Stimulated activated CD4-positive, alpha-beta T cell treated with anti-CD3 and anti-CD28 coated beads, TNF-alpha, amount 100 ng/mL, for 4 hours (primary cell): ENCODE measurements around the gene AMBRA1.
A peak's percentile ranks its signal among the peaks of the same experiment; 100 is the strongest.

ENCODE experiments used
- DNase-seq, 3 experiments: peaks; one replicate each; pipeline ENCODE4 v3.0.0-alpha.2; 2020; ENCODE audit warnings: low read depth in 3 of 3

The AMBRA1 gene

DNA sequence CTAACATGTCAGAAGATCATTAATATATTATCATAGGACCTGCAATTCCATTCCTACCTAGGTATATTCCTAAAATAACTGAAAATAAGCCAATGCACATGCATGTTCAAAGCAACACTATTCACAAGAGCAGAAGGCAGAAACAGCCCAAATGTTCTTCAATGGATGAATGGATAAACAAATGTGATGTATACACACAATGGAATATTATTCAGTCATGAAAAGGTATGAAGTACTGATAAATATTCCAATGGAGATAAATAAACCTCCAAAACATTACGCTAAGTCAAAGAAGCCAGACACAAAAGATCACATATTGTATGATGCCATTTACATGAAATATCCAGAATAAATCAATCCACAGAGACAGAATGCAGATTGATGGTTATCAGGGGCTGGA is 16.8 kb downstream of the AMBRA1 start:
- no peak for DNase-seq

DNA sequence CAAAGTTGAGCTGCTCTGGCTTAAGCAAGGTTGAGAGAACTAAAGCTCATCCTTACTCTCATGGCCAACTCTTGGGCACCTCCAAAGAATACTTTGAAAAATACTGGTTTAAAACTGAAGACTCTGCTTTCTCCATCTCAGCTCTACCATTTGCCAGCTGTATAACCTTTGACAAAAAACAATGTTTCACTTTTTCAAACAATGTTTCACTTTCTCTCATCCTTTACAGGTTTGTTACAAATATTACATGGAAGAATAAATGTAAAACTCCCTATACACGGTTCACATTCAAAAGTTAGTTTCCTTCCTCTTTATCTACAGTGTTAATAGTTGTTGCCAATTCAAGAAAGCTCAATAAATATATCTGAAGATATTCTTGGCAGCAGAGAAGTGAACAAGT is 19.2 kb downstream of the AMBRA1 start:
- DNase-seq, result no peak

DNA sequence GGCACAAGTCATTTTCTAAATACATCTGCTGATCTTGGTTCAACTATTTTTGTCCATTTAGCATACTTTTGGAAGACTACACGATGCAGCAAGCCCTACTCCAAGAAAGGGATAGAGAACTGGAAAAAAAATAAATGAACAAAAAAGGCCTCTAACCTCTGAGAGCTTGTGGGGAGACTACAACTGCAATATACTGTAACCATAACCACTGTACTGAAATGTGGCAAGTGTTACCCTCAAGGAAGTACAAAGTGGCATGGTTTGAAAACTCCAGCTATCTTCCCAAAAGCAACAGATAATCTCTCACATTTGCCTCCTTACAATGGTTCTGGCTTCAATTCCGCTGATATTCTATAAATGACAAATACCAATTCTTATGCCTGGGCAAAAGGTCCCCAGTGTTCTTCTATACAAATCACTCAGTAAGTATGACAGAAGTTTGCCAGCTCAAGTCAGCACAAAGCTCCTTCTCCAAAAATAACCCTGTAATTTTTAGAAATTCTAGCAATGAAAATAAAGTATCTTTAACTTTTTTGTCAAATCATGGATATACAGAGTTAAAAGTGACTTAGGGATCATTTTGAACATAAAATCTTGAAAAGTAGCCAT is 22.9 kb downstream of the AMBRA1 start:
- no peak for DNase-seq

DNA sequence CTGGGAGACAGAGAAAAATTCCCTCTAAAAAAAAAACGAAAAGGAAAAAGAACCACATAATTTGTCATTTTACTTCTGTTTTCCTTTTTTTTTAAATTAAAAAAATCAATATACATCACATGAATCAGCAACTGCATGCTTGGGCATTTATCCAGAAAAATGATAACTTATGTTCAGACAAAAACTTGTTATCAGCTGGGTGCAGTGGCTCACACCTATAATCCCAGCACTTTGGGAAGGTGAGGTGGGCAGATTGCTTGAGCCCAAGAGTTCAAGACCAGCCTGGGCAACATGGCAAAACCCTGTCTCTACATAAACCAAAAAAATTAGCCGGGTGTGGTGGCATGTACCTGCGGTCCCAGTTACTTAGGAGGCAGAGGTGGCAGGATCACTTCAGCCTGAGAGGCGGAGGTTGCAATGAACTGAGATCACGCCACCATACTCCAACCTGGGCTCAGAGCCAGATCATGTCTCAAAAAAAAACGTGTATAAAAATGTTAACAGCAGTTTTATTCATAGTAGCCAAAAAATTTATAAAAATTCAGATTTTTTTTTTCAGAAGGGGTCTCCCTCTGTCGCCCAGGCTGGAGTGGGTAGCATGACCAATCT is 28.5 kb downstream of the AMBRA1 start:
- no peak for DNase-seq

DNA sequence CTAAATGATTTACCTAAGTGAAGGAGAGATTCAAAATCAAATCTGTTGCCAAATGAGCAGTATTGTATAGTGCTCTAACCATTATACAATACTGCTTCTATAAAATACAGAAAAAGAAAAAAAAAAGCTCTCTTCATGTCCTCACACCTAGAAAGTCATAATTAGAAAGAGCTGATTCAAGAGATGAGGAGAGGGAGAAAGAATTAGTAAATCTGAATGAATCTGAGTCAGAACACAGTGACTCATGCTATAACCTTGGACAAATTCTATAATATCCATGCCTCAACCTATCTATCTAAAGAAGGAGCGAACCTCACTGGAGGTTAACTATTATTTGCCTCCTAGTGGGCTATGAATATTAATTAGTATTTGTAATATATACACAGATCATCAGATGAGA is 29.4 kb downstream of the AMBRA1 start:
- DNase-seq, result no peak

DNA sequence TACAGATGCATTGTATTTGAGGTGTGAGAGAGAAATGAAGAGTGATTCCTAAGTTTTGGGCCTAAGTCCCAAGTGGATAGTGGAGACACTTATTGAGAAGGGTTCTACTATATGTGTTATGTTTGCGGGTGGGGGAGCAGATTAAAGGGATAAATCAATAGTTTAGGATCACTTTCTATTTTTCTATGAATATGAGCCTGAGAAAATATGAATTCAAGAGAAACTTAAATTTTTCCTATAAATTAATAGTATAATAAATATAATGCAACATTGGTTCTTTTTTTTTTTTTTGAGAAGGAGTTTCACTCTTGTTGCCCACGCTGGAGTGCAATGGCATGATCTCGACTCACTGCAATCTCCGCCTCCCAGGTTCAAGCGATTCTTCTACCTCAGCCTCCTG is 31.3 kb downstream of the AMBRA1 start:
- no peak for DNase-seq

DNA sequence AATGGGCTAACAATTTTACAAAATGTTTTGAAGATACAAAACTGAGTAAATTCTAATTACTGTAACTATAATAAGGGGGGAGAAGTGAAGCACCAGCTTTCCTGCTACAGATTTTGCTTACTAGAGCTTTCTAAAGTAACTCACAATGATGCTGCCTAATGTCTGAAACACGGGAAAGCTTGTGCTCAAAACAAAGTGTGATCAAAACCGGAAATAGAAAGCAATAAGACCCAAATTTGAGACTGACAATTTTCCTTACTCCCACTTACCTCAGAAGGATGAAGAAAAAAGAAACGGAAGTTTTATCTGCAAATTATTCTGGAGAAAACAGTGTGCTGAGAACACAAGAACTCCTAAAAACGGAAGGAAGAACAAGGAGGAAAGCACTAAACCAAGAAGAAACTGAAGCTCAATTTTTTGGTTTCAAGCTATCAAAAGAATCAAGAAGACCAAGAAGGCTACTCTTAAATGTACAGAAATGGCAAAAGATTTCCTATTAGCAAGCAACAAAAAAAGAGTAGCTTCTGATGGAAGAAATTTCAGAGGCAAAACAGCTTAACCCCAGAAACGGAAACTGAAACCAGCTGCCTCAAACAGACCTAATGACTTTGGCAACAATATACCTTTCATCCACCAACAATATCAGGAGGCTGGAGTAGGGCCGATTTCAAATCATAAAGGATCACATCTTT is 33.4 kb downstream of the AMBRA1 start:
- no peak for DNase-seq

DNA sequence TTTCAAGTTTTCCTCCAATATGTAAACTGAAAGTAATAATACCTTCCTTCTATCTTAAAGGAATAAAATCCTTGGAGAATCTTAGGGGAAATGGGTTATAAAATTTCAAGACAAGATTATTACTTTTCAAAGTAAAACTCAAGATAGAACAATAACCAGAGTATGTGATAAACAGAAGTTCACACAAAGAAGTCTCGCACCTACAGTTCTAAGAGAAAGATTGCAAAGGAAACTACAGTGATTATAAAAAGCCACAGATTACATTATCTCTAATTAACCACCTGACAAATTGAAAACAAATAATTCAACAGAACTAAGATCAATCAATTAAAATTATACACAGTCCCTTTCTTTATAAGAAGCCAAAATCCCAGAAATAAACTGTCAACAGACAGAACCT is 34.0 kb downstream of the AMBRA1 start:
- DNase-seq, result no peak

DNA sequence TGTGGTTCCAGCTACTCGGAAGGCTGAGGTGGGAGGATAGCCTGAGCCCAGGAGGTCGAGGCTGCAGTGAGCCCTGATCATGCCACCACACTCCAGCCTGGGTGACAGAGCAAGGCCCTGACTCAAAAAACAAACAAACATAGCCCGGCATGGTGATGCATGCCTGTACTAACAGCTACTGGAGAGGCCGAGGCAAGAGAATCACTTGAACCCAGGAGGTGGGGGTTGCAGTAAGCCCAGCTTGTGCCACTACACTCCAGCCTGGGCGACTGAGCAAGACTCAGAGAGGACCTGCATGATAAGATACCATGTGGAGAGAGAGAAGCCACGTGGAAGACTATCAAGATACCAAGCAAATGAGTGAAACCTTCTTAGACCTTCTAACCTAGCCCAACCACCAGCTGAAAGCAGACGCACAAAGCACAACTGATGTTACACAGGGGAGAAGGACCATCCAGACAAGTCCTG is 36.1 kb downstream of the AMBRA1 start:
- no peak for DNase-seq

DNA sequence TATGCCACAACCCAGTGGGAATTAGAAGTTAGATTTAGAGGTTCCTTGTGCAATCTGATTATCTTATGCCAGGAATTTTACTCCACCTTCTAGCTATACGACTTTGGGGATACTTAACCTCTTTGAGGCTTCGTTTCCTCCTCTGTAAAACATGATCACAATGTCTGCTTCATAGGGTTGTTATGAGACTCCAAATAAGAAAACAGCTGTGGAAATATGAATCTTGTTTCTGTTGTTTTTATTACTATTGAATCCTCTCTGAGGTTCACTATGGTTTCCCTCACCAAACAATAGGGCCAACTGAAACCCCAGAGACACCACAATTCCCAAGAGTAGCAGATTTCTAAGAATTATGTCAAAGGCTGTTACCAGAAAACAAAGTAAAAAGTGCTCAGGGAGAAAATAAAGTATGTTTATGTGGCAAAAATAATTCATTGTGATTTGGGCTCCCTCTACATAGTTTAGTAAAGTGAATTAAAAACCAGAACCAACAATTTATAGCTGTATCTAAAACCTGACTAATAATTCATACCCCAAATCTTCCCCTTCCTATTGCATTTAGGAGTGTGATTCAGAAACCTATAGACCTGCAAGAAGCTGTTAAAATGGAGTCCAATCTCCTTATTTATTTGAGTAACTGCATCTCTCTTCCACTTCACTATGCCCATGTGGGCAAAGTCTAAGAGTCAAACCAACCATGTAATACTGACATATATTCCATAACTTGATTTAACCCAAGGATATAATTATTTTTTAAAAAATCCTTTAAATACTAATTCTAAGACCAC is 38.4 kb downstream of the AMBRA1 start:
- no peak for DNase-seq

DNA sequence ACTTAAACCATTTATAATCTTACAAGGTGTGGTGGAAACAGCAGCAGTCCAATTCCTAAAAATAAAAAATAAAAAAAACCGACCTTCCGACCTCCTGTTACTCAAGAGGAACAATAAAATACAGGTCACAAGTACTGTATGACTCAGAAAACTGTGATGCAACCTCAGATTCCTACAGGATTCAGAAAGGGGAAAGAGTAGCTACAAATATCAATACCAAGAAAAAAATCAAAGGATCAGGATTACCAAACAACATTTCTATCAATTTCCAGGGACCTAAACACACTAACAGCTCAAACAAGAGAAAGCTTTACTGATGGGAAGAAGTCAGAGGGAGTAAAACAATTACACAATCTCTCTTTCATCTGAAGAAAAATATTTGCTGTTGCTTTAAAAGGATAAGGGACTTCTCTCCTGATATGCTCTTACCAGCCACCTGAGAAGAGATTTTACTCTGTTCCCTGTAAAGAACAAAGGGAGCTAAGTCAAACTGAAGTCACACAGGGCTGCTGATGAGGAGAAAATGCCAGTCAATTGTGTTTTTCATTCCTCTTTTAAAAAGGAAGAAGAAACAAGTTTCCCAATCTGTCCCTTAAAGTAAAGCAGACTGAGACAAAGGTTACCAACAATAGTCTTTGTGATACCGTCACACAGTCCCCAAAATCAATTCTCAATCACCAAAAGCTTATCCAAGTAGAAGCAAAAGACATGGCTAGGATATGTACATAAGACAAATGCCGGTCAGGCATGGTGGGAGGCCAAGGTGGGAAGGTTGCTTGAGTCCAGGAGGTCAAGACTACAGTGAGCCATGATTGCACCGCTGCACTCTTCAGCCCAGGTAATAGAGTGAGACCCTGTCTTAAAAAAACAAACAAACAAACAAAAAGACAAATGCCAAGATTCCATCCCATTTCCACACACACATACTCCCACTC is 39.3 kb downstream of the AMBRA1 start:
- no peak for DNase-seq

DNA sequence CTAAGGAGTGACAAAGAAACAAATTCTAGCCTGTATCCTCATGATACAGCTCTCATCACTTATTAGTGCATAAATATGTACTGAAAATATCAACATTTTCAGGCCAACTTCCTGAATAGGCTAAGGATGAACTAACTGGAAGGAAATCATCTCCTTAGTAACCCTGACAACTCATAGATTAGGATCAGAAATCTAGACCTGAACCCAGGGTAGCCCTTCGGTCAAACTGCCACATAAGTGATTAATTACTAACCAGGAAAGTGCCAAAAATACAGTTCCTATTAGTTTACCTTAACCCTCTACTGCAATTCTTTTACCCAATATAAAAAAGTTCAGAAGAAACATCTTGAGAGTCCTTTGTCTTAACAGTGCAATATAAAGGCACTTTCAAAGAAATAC is 40.0 kb downstream of the AMBRA1 start:
- DNase-seq, result no peak

DNA sequence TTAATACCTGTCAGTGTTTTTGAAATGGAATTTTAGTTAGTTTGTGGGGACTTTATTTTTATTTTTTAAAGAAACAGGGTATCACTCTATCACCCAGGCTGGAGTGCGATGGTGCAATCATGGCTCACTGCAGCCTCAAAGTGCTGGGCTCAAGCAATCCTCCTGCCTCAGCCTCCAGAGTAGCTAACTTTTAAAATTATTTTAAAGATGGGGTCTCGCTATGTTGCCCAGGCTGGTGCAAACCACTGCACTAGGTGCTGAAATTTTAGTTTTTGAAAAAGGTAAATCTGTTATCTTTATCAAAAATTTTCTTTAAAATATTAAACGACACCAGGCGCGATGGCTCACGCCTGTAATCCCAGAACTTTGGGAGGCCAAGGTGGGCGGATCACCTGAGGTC is 42.6 kb downstream of the AMBRA1 start:
- no peak for DNase-seq

DNA sequence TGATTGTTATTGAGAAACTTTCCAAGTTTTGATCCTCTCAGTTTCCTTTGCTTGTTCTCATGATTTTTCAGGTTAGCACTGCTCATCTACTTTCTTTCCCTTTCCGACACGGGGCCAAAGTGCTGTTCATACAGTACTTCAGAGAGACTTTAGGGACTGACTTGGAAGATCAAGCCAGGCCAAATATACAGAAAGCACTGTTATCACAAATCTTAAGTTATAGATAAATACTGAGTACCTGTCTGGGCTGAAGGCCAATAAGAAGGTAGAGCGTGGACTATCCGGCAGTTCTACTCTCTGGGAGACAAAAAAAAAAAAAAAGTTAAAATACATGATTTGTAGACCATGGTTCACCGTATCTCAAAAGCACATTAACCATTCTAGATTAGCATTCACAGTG is 46.2 kb downstream of the AMBRA1 start:
- no peak for DNase-seq

DNA sequence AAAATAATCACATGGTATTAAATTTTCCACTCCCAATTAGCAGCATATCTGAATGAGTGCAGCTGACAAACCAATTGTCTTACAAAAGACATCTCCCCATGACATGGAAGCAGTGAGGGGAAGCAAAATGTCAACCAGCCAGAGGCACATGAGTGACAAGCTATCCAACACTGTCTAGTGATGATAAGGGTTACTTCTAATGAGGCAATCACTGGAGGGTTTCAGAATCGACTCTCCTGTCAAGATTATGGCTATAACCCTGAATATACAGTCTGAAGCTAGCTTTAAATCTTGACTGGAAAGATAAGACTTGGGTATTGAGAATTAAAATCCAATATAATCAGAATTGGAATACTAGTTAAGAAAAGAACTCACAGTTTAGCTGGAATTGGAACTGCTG is 50.3 kb downstream of the AMBRA1 start:
- no peak for DNase-seq

DNA sequence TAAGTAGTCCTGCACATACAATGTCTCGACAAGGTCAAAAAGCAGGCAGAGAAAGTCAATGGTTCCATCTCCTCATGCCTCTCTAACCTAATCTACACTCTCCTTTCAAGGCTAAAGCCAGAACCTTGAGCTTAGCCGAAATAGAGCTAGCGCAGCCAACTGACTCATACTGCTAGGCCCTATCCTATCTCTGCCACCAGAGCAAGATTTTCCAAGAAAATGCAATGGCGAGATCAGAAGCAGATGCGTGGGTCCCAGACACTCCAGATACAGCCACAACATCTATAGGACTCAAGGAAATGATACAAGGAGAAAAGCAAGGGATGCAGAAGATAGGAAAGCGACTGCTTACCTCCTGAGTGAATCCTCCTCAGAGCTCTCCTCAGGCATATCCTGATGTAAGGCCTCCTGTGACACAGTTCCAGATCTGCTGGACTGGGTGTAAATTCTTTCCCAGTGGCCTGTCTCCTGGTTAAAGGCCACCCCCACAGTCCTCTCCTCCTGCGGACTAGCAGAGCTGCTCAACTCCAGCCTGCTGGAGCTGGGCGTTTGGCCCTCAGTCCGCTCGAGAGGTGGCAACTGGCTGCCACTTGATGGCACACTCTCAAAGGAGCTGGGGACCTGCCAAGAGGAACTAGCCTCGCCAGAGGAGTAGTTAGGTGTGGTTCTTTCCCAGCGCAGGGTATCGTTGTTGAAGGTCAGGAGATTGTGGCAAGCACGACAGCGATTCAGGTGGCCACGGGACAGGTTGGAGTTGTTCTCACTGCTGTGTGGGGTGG is 52.0 kb downstream of the AMBRA1 start:
- DNase-seq, result no peak

DNA sequence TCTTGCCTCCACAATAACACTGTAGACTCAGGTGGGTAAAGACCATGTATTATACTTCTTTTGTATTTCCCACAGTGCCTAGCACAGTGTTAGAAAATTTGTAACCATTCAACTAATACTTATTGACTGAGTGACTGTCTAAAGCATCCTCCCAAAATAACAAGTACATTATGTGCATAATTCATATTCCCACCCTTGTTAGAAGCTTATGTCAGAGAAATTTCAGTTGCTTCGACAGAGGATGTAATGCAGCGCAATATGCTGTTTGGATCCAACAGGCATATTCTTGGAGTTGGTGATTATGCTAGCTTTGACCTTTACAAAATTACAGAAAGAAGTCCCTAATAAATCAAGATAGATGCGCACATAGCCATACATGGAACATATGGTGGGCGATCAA is 53.0 kb downstream of the AMBRA1 start:
- DNase-seq, result no peak

DNA sequence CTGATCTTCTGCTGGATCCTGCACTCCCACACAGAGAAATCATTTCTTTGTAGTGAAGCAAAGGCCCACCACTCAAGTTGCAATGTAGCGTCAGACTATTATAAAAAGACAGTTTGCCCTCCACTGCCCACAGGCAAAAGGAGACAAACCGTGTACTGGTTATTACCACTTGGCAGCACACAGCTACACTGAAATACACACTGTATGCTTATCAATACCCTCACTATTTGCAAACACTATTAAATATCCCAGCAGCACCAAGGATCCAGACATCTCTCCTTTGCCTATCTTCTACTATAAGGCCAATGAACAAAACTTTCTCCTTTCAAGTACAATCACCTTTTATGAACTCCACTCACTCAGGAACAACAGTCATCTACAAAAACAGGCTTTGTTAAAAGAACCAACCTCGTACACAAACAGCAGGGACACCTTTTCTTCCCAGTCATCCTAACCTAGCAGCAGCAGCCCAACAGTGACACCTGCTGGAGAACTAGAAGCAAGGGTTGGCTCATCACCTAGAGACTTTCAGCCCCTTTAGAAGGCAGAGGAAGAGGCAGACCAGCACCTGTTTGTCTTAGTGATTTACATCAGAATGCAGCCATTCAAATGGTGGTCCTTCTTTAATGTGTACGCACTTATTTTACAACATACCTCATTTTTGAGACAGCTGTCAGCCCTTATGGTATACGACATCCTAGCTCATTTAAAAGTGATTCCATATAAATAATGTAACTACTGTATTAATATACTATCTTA is 56.1 kb downstream of the AMBRA1 start:
- peak in 2 of 3 experiments; percentile 23 to 30 for DNase-seq

DNA sequence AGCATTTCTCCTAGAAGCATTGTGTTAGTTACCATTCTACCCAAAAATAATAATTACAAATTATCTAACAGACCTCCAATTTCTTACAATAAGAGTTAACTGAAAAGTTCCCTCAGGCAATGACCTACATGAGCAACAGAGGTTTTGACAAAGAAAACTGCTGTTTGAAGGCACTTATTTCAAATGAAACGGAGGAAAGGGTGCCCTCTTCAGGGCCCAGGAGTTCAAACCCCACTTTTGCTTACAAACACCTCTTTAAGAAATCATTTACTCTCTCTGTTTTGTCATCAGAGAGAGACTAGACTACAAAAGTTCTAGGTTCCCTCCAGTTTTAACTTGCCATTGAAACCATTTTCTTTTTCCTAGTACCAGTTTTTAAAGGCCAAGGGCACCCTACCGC is 56.7 kb downstream of the AMBRA1 start:
- no peak for DNase-seq

DNA sequence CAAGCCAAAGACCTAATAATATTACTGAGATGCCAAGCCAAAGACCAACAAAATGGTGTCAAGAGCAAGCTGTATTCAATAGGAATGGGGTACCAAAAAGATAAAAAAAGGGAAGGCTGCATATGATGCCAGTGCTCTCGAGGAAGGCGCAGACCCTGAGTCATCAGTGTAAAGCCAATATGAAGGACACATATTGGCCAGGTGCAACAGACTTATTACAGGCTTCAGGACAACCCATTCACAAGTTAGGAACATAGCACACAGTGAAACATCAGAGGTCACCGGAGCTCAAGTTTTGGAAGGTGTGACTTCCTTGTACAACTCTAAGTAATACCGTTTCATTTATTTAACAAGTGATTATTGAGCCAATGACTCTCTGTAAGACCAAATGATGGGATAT is 58.1 kb downstream of the AMBRA1 start:
- no peak for DNase-seq
